Measurements from ENCODE around the gene IMP3. TPM values are rescaled to one million over a fixed set of nuclear protein-coding genes. Genes with fewer than 3 reads are reported as not detected.

The IMP3 gene
- total and polyA plus RNA-seq, 9 of the 15 experiments (the other 6 are each of a cell fraction or from before 2014, with no cell fraction given), result 14.5 to 160 (median 74.4) TPM

DNA sequence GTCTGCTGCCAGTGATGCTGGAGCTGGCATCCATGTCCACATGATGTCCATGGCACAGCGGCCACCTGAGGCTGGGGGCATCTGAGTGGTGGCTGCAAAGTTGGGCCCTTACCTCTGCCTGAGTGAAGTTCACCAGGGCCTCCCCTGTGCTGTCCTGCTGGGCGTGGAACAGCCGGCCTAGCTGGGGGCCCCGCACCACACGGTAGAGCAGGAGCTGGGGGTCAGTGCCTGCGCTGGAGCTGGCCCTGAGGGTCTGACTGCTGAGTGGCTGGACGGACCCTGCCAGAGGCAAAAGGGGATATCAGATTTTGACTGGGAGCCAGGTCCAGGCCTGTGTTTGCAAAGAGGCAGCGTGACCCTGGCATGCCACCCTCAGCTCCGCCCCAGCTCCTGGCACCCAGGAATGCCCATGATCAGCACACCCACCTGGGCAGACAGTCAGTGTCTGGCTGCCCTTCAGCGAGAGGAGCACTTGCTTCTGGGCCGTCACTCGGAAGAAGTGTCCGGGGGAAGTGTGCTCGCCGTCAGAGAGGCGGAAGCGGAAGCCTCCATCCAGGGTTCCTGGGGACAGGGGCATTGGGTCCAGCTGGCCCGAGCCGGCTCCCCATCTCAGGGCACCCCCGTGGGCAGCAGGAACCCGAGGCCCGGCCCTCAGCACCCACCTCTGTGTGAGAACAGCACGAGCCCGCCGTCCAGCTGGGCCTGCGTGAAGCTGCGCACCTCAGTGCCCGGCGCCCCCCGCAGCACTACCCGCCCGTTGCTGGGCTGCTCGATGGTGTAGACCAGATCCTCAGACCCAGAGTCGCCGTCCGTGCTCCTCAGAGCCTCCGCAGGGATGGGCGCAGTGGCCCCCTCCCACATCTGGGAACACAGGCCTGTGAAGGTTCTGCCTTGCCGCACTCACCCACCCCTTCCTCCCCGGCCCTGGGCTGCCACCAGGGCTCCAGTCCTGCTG, 42.4 kb upstream of the IMP3 start (continued):
- TF ChIP-seq, protein P1, sequence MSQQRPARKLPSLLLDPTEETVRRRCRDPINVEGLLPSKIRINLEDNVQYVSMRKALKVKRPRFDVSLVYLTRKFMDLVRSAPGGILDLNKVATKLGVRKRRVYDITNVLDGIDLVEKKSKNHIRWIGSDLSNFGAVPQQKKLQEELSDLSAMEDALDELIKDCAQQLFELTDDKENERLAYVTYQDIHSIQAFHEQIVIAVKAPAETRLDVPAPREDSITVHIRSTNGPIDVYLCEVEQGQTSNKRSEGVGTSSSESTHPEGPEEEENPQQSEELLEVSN (IDR thresholded peaks at IDR 0.05; ENCODE audit: borderline replicate concordance in 1 of 2, extremely low read depth in 1 of 2, insufficient read depth in 1 of 2, insufficient read length in 1 of 2, low read depth in 1 of 2, low read length in 1 of 2, poor library complexity in 1 of 2, severe bottlenecking in 1 of 2), result no peak
- TF ChIP-seq ZNF212 (CRISPR knock-in tag; IDR thresholded peaks at IDR 0.05), result no peak
- TF ChIP-seq ZNF316 (IDR thresholded peaks at IDR 0.05), result no peak
- TF ChIP-seq ZEB2 (IDR thresholded peaks at IDR 0.05), result no peak
- TF ChIP-seq, protein P2, sequence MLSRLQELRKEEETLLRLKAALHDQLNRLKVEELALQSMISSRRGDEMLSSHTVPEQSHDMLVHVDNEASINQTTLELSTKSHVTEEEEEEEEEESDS (CRISPR knock-in tag; IDR thresholded peaks at IDR 0.05), result no peak
- no peak for TF ChIP-seq LARP7 (IDR thresholded peaks at IDR 0.05)
- no peak for TF ChIP-seq NUFIP1 (IDR thresholded peaks at IDR 0.05; ENCODE audit: partially characterized antibody)
- no peak for TF ChIP-seq SMAD3 (CRISPR knock-in tag; conservative IDR thresholded peaks at IDR 0.05)
